GM18861 (cell line): ENCODE results near the gene NLRC3.
A peak's percentile ranks its signal among the peaks of the same experiment; 100 is the strongest.

Experiments used
- ATAC-seq: cut with Tn5 transposase; IDR thresholded peaks from one replicate; pipeline ENCODE4 v1.9.1; 2021; ENCODE audit not compliant: unreplicated experiment

Gene NLRC3

GRCh38 chr16:3597676-3598075 lies 20.5 kb upstream of the NLRC3 start:
- no peak for ATAC-seq

- no peak for ATAC-seq
Observed at GRCh38 chr16:3597226-3597625, 20.0 kb upstream of the NLRC3 start.

GRCh38 chr16:3596101-3596861 lies 19.1 kb upstream of the NLRC3 start:
- ATAC-seq = no peak

- no peak for ATAC-seq
Observed at GRCh38 chr16:3595521-3596021, 18.4 kb upstream of the NLRC3 start.

- ATAC-seq = no peak
Observed at GRCh38 chr16:3595110-3595486, 17.9 kb upstream of the NLRC3 start.

GRCh38 chr16:3594316-3595109 lies 17.3 kb upstream of the NLRC3 start:
- ATAC-seq = no peak

GRCh38 chr16:3592559-3592958 lies 15.4 kb upstream of the NLRC3 start:
- ATAC-seq = no peak

- no peak for ATAC-seq
Observed at GRCh38 chr16:3591991-3592390, 14.8 kb upstream of the NLRC3 start.

- ATAC-seq = no peak
Observed at GRCh38 chr16:3591436-3591803, 14.2 kb upstream of the NLRC3 start.

- no peak for ATAC-seq
Observed at GRCh38 chr16:3590736-3591435, 13.7 kb upstream of the NLRC3 start.

GRCh38 chr16:3589991-3590701 lies 12.9 kb upstream of the NLRC3 start:
- no peak for ATAC-seq

- no peak for ATAC-seq
Observed at GRCh38 chr16:3589441-3589921, 12.3 kb upstream of the NLRC3 start.

- ATAC-seq = no peak
Observed at GRCh38 chr16:3589001-3589400, 11.8 kb upstream of the NLRC3 start.

- ATAC-seq = peak; percentile 66
Observed at GRCh38 chr16:3587547-3588110, 10.4 kb upstream of the NLRC3 start.

GRCh38 chr16:3584412-3584811 lies 7.2 kb upstream of the NLRC3 start:
- ATAC-seq = no peak

- no peak for ATAC-seq
Observed at GRCh38 chr16:3583303-3584038, 6.3 kb upstream of the NLRC3 start.

- no peak for ATAC-seq
Observed at GRCh38 chr16:3582276-3583165, 5.3 kb upstream of the NLRC3 start.

- ATAC-seq = no peak
Observed at GRCh38 chr16:3581392-3581791, 4.2 kb upstream of the NLRC3 start.

GRCh38 chr16:3580686-3581085 lies 3.5 kb upstream of the NLRC3 start:
- no peak for ATAC-seq
